ENCODE data around the gene AADAC.
"Not testable (repeated sequence)": the region's sequence is repeated elsewhere in the genome, so short reads cannot be mapped to it uniquely, and the experiment has no call there.

The AADAC gene

GRCh38 chr3:151798466-151798865 is 15.4 kb upstream of the AADAC start:
- FAIRE-seq = no peak

GRCh38 chr3:151800431-151800830 is 13.5 kb upstream of the AADAC start:
- FAIRE-seq = no peak

DNA sequence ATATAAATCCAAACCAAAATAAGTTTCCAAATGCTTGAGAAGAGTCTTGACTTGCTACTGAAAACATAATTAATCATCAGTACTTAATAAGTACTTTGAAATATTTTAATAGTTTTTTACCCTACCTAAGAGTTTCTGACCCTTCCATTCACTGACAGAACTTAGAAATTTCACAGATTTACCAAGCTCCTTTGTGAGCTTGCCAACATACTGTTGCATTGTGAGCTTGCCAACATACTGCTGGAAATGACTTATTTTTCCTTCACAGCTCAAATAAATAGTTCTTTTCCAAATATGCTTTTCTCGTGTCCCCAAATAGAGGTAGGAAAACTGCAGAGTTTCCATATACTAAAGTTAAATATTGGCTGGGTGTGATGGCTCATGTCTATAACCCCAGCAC is 9.6 kb upstream of the AADAC start:
- no peak for FAIRE-seq

DNA sequence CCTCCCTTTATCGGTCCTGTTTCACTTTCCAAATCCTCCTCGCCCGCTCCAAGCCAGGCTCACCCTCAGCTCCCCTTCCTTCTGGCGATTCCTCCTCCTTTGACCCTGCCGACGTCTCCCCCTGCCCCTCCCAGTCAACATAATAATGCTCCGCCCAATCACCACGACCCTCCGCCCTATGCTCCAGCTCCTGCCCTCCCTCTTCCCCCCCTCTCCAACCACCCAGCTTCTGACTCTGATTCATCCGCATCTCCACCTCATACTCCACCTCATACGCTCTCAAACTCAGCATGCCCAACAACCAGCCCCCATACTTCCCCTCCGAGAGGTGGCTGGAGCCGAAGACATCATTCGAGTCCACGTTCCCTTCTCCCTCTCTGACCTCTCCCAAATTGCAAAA is 7.1 kb upstream of the AADAC start:
- no peak for FAIRE-seq

DNA sequence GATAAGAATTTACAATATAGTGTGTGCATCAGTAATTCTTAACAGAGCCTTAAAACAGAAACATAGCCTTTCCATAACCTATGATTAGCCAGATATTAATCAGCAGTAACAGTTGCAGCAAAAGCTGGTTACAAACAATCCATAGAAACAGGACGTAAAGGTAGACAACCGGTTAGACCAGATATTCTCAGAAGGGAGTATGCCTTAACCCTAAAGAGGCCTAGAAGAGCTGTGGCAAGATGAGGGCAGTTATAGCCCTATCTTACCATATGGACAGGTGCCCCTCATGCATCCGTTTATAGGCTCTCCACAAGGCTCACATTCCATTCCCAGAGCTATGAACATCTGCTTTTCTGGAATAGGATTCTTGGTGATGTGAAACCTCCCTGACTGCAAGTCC is 5.0 kb upstream of the AADAC start:
- FAIRE-seq = not testable (repeated sequence)

GRCh38 chr3:151811474-151811873 is 2.4 kb upstream of the AADAC start:
- FAIRE-seq = no peak

GRCh38 chr3:151814588-151814987 is 672 bp downstream of the AADAC start:
- FAIRE-seq = no peak

DNA sequence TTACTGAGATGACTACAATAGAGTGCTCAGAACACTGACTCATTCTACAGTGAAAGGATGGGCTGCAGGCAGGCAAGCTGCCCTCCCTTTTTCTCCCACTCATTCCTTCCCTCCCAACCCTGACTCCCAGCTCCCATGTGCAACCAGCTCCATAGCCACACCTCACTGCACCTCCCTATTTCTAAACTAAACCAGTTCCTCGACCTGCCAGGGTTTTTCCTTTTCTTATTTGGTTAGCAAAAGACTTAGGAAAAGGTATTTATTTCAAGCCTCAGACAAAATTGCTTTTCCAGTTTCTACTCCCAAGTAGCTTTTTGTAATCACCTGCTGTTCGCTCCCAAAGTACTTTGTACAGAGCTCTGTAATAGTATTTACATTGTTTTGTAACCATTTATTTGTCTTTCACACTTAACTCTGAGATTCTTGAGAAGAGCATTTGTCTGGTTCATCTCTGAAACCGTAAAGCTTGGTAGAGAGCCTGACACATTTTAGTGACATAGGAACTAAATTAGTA is 2.2 kb downstream of the AADAC start:
- FAIRE-seq = no peak

DNA sequence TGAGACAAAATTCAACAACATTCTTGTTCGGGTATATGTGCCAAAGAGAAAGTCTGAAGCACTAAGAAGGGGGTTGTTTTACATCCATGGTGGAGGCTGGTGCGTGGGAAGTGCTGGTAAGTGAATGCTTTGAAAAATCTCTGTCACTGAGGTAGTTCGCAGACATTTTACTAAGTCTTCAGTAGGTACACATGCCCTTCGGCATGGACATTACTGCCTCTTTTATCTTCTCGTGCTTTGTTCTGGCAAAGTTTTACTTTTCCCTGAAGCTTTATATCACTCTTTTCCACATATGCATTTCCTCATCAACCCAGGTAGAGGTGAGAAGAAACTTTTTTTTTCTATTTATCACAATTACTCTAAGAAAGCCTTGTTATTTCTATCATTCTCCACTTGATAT is 3.6 kb downstream of the AADAC start:
- FAIRE-seq = no peak

DNA sequence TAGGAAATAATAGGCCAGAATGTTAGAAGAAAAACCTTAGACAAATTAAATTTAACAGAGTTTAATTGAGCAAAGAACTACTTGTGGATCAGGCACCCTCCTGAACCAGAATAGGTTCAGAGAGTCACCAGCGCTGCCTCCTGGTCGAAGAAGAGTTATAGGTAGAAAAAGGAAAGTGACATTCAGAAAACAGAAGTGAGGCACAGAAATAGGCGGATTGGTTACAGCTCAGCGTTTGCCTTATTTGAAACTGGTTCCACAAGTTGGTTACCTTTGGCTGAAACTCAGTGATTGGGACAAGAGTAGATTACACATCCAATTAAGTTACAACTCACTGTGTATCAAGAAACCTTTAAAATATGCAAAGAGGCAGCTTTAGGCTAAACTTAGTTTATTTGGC is 4.4 kb downstream of the AADAC start:
- FAIRE-seq = no peak

- no peak for FAIRE-seq
Observed at GRCh38 chr3:151819910-151820309, 6.0 kb downstream of the AADAC start.

DNA sequence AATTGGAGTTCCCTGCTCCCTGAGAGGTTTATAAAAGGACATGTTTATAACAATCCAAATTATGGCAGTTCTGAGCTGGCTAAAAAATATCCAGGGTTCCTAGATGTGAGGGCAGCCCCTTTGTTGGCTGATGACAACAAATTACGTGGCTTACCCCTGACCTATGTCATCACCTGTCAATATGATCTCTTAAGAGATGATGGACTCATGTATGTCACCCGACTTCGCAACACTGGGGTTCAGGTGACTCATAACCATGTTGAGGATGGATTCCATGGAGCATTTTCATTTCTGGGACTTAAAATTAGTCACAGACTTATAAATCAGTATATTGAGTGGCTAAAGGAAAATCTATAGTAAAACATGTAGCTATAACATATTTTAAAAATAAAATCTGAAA is 13.9 kb downstream of the AADAC start:
- FAIRE-seq = no peak

- FAIRE-seq = no peak
Observed at GRCh38 chr3:151835751-151836525, 22.0 kb downstream of the AADAC start.

DNA sequence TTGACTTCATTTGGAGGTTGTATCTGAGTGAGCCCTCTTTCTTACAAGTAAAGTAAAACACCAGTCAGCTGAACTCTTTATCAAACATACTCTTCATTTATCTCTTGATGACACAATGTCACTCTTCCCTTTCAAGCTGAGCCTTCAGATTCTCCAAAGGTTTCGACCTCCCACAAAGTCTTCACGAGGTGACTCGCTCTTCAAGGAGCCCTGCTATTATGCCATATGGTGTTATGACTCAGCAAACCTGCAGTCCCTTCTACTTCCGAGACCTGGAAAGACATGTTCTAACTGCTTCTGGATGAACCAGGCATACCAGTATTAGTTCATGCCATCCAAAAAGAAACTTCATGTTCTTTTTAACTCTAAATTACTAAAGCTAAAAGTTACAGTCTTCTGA is 23.1 kb downstream of the AADAC start:
- no peak for FAIRE-seq

DNA sequence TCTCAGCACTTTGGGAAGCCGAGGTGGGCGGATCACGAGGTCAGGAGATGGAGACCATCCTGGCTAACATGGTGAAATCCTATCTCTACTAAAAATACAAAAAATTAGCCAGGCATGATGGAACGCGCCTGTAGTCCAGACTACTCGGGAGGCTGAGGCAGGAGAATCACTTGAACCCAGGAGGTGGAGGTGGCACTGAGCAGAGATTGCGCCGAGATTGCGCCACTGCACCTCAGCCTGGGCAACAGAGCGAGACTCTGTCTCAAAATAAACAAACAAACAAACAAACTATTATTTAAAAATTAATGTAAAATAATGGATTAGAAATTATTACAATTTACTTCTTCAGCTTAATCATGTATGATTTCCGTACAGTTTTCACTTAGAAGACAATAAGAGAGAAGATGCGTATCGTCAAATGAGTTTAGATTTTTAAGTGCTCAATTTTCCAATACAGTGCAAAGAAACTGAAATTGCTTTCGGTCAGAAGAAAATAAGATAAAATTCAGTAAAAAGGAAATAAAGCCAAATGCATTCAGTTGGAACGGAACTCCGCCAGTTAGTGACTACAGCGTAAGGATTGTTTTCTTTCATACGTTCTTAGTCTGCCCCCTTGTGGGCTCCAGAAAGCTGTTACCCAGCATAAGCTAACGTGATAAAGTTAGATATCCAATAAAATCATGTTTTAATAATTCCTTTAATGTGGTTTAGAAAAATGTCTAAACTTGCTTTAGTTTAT is 24.8 kb downstream of the AADAC start:
- peak; percentile 94 for FAIRE-seq

GRCh38 chr3:151839313-151839631 is 25.4 kb downstream of the AADAC start:
- FAIRE-seq = no peak

DNA sequence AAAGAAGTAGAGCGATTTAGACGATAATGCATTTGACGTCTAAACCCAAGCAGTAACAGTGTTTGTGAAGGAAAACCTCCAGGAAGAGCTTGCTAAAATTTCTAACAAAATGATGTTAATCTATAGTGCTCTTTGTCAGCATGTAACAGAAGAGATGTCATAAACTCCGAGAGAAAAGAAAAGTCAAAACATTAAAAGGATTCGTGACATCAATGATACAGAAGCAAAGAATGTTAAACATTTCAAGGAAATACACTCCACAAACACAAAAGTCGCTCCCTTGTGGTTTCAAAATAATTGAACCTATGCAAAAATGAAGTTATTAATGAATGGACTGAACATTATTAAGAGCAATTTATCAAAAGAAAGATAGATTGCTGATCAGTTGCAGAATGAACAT is 27.9 kb downstream of the AADAC start:
- no peak for FAIRE-seq

- FAIRE-seq = peak; percentile 89
Observed at GRCh38 chr3:151843275-151843674, 29.4 kb downstream of the AADAC start.

DNA sequence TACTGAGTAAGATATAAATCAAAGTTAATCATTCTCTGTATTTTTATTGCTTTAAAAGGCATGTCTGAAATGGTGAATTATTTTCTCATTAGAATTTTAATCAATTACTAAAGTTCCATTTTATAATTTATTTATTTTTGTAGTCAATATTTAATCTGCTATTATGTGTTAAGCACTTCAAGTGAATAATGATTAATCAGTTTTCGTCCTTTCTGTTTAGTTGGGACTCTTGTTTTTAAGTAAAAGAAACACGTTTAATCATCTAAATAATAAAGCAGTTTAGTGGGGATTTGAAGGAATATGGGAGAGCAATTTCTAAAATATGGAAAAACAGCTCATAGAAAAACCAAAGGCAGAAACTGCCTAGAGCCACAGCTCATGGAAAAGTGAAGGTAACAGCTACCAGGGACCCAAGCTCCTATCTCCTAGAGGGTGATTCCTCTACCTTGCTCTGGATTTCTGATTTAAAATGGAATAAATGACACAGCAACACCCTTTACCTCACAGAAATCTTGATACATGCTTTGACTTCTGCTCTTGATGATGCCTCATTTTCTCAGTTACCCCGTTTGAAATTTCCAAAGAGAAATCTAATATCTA is 31.5 kb downstream of the AADAC start:
- FAIRE-seq = no peak

GRCh38 chr3:151850065-151850464 is 36.1 kb downstream of the AADAC start:
- FAIRE-seq = not testable (repeated sequence)

DNA sequence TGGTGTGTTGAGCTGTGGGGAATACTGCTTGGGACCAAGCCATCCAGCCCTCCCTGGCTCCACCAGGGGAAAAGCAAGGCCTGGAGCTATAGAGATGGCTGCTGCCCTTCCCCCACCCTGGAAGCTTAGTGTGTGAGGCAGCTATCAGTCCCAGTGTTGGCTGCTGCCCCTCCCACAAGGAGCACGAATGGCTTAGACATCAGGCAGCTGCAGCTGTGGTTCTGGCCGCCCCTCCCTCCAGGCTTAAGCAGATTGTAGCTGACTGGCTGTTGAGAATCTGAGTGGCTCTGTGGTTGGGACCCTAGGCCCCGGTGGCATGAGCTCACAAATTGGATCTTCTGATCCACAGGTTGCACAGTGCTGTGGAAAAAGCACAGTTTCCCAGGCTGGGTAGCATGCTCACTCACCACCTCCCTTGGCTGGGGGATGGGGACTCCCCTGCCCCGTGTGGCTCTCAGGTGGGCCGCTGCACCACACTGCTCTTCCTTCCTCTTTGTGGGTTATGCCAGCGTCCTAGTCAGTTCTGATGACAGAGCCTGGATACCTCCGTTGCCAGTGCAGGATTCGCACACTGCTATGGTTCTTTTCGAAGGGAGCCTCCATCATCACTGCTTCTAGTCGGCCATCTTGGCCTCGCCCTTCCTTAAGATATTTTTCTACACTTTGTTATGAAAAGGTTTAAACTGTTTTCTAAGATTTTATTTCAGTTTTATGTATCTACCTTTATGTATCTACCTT is 38.3 kb downstream of the AADAC start:
- no peak for FAIRE-seq

GRCh38 chr3:151856118-151856517 is 42.2 kb downstream of the AADAC start:
- no peak for FAIRE-seq

GRCh38 chr3:151856641-151857040 is 42.7 kb downstream of the AADAC start:
- FAIRE-seq = no peak

Measured in islet of Langerhans (tissue), 1 donor.